SK-N-SH treated with all-trans-retinoic acid at 6 μM for 48 hours (cell line): Measurements from ENCODE around the gene INTS14.

Source experiments
- ATAC-seq: fragments of 200-7000 bp; cut with Tn5 transposase; 3 replicates; pipeline ENCODE4 v1.9.1; 2020; ENCODE audit warnings: mild to moderate bottlenecking, moderate library complexity
- ARNTL ChIP-seq: fragments of 450-650 bp; formaldehyde crosslinking; IDR thresholded peaks from 2 replicates; pipeline ENCODE4 v1.5.0; 2020; ENCODE audit warnings: low read depth, mild to moderate bottlenecking, moderate library complexity, borderline replicate concordance
- BACH2 ChIP-seq: fragments of 250-450 bp; sonication (Bioruptor Pico); IDR thresholded peaks from 2 replicates; pipeline ENCODE4 v1.9.0; 2021; ENCODE audit warnings: mild to moderate bottlenecking, borderline replicate concordance
- CSDC2 ChIP-seq: fragments of 250-450 bp; sonication (Bioruptor Pico); IDR thresholded peaks from 2 replicates; pipeline ENCODE4 v1.5.0; 2020; ENCODE audit warnings: mild to moderate bottlenecking, moderate library complexity
- ESRRG ChIP-seq: fragments of 250-450 bp; sonication (Bioruptor Pico); IDR thresholded peaks from 2 replicates; pipeline ENCODE4 v1.6.1; 2021; ENCODE audit warnings: mild to moderate bottlenecking
- GLIS3 ChIP-seq: fragments of 250-450 bp; sonication (Bioruptor Pico); IDR thresholded peaks from 2 replicates; pipeline ENCODE4 v1.5.0; 2020; ENCODE audit warnings: mild to moderate bottlenecking, moderate library complexity
- ISL1 ChIP-seq: fragments of 250-450 bp; sonication (Bioruptor Pico); IDR thresholded peaks from 2 replicates; pipeline ENCODE4 v2.1.2; 2022; ENCODE audit warnings: mild to moderate bottlenecking, moderate library complexity
- PPARA ChIP-seq: fragments of 250-450 bp; sonication (Bioruptor Pico); IDR thresholded peaks from 2 replicates; pipeline ENCODE4 v1.5.0; 2020; ENCODE audit warnings: mild to moderate bottlenecking, borderline replicate concordance
- RARB ChIP-seq: fragments of 250-450 bp; sonication (Bioruptor Pico); IDR thresholded peaks from 2 replicates; pipeline ENCODE4 v1.8.0; 2021; ENCODE audit warnings: mild to moderate bottlenecking, moderate library complexity
- SNAI2 ChIP-seq: fragments of 250-450 bp; sonication (Bioruptor Pico); IDR thresholded peaks from 2 replicates; pipeline ENCODE4 v1.5.0; 2020; ENCODE audit warnings: mild to moderate bottlenecking, moderate library complexity
- TOX ChIP-seq: fragments of 250-450 bp; sonication (Bioruptor Pico); IDR thresholded peaks from 2 replicates; pipeline ENCODE4 v1.8.0; 2021; ENCODE audit warnings: mild to moderate bottlenecking, moderate library complexity, borderline replicate concordance
- ZFP30 ChIP-seq: fragments of 450-650 bp; formaldehyde crosslinking; IDR thresholded peaks from 2 replicates; pipeline ENCODE4 v1.5.0; 2022; ENCODE audit warnings: mild to moderate bottlenecking, moderate library complexity
- ZNF565 ChIP-seq: fragments of 450-650 bp; formaldehyde crosslinking; conservative IDR thresholded peaks from 2 replicates; pipeline ENCODE4 v1.5.0; 2020; ENCODE audit warnings: low read depth, mild to moderate bottlenecking, moderate library complexity
- ZNF70 ChIP-seq: fragments of 450-650 bp; formaldehyde crosslinking; IDR thresholded peaks from 2 replicates; pipeline ENCODE4 v1.5.0; 2020; ENCODE audit warnings: mild to moderate bottlenecking, moderate library complexity
- ZNF8 ChIP-seq: fragments of 450-650 bp; formaldehyde crosslinking; IDR thresholded peaks from 2 replicates; pipeline ENCODE4 v1.5.0; 2020; ENCODE audit warnings: mild to moderate bottlenecking, moderate library complexity
- TF ChIP-seq, protein P1 (sequence below): fragments of 250-450 bp; sonication (Bioruptor Pico); IDR thresholded peaks from 2 replicates; pipeline ENCODE4 v1.5.1; 2021; ENCODE audit warnings: mild to moderate bottlenecking, moderate library complexity
- TF ChIP-seq, protein P2 (sequence below): fragments of 250-450 bp; sonication (Bioruptor Pico); IDR thresholded peaks from 2 replicates; pipeline ENCODE4 v1.5.1; 2020; ENCODE audit warnings: low read depth, mild to moderate bottlenecking, moderate library complexity
- TF ChIP-seq, protein P3 (sequence below): fragments of 250-450 bp; sonication (Bioruptor Pico); IDR thresholded peaks from 2 replicates; pipeline ENCODE4 v1.8.0; 2021; ENCODE audit warnings: low read depth, mild to moderate bottlenecking, moderate library complexity, borderline replicate concordance
- TF ChIP-seq, protein P4 (sequence below): fragments of 250-450 bp; sonication (Bioruptor Pico); IDR thresholded peaks from 2 replicates; pipeline ENCODE4 v1.5.0; 2020; ENCODE audit warnings: mild to moderate bottlenecking, moderate library complexity
- TF ChIP-seq, protein P5 (sequence below): fragments of 250-450 bp; sonication (Bioruptor Pico); IDR thresholded peaks from 2 replicates; pipeline ENCODE4 v1.8.0; 2020; ENCODE audit warnings: mild to moderate bottlenecking, moderate library complexity, borderline replicate concordance

The INTS14 gene

DNA sequence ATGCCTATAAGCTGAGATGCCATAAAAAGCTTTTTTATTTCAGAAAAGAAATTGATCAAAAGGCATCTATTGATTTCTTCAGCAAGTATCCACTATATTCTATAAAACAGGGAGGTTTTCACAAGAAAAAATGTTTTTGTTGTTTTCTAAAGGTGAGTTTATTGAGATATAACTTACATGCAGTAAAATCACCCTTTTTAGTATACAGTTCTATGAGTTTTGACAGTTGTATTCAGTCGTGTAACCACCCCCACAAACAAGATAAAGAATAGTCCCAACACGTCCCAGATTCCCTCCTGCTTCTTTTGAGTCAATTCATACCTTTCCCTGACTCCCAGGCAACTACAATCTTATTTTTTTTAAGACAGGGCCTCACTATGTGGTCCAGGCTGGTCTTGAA lies 7.8 kb downstream of the INTS14 start:
- no peak for TF ChIP-seq BACH2 (CRISPR knock-in tag)
- TF ChIP-seq, protein P1, sequence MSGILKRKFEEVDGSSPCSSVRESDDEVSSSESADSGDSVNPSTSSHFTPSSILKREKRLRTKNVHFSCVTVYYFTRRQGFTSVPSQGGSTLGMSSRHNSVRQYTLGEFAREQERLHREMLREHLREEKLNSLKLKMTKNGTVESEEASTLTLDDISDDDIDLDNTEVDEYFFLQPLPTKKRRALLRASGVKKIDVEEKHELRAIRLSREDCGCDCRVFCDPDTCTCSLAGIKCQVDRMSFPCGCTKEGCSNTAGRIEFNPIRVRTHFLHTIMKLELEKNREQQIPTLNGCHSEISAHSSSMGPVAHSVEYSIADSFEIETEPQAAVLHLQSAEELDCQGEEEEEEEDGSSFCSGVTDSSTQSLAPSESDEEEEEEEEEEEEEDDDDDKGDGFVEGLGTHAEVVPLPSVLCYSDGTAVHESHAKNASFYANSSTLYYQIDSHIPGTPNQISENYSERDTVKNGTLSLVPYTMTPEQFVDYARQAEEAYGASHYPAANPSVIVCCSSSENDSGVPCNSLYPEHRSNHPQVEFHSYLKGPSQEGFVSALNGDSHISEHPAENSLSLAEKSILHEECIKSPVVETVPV (CRISPR knock-in tag): no peak
- TF ChIP-seq, protein P2, sequence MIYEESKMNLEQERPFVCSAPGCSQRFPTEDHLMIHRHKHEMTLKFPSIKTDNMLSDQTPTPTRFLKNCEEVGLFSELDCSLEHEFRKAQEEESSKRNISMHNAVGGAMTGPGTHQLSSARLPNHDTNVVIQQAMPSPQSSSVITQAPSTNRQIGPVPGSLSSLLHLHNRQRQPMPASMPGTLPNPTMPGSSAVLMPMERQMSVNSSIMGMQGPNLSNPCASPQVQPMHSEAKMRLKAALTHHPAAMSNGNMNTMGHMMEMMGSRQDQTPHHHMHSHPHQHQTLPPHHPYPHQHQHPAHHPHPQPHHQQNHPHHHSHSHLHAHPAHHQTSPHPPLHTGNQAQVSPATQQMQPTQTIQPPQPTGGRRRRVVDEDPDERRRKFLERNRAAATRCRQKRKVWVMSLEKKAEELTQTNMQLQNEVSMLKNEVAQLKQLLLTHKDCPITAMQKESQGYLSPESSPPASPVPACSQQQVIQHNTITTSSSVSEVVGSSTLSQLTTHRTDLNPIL (CRISPR knock-in tag): no peak
- TF ChIP-seq ZNF70 (CRISPR knock-in tag): no peak
- TF ChIP-seq GLIS3 (CRISPR knock-in tag): no peak
- no peak for TF ChIP-seq CSDC2 (CRISPR knock-in tag)
- TF ChIP-seq, all 23 proteins: peak for 0
- ATAC-seq: no peak

DNA sequence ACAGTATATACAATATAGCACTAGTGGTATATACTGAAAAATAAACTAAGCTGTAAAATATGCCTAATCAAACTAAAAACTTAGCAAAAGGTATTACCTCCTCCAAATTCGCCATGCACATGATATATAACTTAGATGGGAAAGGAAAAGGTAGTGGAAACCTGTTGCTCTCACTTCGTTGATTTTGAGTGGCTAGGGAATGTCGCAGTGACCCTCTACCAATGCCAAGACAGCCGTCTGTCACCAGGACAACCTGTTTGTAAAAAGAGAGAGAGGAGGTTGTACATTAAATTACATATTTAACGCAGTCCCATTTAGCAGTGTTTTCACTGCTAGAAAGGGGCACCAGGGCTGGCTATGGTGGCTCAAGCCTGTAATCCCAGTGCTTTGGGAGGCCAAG lies 11.3 kb downstream of the INTS14 start:
- no peak for TF ChIP-seq TOX (CRISPR knock-in tag)
- no peak for TF ChIP-seq ZFP30
- TF ChIP-seq ISL1 (CRISPR knock-in tag): no peak
- TF ChIP-seq ZNF8: no peak
- no peak for TF ChIP-seq PPARA (CRISPR knock-in tag)
- TF ChIP-seq ARNTL (CRISPR knock-in tag): no peak
- TF ChIP-seq, protein P3, sequence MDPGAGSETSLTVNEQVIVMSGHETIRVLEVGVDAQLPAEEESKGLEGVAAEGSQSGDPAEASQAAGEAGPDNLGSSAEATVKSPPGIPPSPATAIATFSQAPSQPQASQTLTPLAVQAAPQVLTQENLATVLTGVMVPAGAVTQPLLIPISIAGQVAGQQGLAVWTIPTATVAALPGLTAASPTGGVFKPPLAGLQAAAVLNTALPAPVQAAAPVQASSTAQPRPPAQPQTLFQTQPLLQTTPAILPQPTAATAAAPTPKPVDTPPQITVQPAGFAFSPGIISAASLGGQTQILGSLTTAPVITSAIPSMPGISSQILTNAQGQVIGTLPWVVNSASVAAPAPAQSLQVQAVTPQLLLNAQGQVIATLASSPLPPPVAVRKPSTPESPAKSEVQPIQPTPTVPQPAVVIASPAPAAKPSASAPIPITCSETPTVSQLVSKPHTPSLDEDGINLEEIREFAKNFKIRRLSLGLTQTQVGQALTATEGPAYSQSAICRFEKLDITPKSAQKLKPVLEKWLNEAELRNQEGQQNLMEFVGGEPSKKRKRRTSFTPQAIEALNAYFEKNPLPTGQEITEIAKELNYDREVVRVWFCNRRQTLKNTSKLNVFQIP (CRISPR knock-in tag): no peak
- no peak for TF ChIP-seq BACH2 (CRISPR knock-in tag)
- no peak for TF ChIP-seq RARB (CRISPR knock-in tag)
- TF ChIP-seq, protein P4, sequence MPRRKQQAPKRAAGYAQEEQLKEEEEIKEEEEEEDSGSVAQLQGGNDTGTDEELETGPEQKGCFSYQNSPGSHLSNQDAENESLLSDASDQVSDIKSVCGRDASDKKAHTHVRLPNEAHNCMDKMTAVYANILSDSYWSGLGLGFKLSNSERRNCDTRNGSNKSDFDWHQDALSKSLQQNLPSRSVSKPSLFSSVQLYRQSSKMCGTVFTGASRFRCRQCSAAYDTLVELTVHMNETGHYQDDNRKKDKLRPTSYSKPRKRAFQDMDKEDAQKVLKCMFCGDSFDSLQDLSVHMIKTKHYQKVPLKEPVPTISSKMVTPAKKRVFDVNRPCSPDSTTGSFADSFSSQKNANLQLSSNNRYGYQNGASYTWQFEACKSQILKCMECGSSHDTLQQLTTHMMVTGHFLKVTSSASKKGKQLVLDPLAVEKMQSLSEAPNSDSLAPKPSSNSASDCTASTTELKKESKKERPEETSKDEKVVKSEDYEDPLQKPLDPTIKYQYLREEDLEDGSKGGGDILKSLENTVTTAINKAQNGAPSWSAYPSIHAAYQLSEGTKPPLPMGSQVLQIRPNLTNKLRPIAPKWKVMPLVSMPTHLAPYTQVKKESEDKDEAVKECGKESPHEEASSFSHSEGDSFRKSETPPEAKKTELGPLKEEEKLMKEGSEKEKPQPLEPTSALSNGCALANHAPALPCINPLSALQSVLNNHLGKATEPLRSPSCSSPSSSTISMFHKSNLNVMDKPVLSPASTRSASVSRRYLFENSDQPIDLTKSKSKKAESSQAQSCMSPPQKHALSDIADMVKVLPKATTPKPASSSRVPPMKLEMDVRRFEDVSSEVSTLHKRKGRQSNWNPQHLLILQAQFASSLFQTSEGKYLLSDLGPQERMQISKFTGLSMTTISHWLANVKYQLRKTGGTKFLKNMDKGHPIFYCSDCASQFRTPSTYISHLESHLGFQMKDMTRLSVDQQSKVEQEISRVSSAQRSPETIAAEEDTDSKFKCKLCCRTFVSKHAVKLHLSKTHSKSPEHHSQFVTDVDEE (CRISPR knock-in tag): no peak
- TF ChIP-seq SNAI2: no peak
- no peak for TF ChIP-seq ZNF70 (CRISPR knock-in tag)
- TF ChIP-seq ESRRG: no peak
- TF ChIP-seq, protein P1 (CRISPR knock-in tag): no peak
- TF ChIP-seq, protein P5, sequence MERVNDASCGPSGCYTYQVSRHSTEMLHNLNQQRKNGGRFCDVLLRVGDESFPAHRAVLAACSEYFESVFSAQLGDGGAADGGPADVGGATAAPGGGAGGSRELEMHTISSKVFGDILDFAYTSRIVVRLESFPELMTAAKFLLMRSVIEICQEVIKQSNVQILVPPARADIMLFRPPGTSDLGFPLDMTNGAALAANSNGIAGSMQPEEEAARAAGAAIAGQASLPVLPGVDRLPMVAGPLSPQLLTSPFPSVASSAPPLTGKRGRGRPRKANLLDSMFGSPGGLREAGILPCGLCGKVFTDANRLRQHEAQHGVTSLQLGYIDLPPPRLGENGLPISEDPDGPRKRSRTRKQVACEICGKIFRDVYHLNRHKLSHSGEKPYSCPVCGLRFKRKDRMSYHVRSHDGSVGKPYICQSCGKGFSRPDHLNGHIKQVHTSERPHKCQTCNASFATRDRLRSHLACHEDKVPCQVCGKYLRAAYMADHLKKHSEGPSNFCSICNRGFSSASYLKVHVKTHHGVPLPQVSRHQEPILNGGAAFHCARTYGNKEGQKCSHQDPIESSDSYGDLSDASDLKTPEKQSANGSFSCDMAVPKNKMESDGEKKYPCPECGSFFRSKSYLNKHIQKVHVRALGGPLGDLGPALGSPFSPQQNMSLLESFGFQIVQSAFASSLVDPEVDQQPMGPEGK (CRISPR knock-in tag): no peak
- no peak for TF ChIP-seq GLIS3 (CRISPR knock-in tag)
- TF ChIP-seq CSDC2 (CRISPR knock-in tag): no peak
- no peak for ATAC-seq

DNA sequence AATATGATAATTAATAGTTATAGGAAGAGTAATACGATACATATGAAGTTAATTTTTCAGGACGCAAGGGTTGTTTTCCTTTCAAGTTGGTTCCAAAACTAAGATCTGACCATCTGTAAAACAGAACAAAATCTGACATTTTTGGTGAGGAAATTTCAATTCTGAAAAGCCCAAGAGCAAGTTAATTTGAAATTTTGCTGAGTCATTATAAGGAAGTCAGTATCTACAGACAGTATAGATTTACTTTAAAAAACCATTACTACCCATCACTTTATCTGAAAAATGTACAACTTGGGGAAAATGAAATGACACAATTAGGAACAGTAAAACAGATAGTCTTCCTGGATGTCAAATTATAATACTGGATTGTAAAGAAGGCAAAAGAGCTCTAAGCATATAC lies 12.5 kb downstream of the INTS14 start:
- TF ChIP-seq ZNF8 (no peak), ZFP30 (no peak), ZNF565 (CRISPR knock-in tag) (no peak), RARB (CRISPR knock-in tag) (no peak), ARNTL (CRISPR knock-in tag) (no peak), CSDC2 (CRISPR knock-in tag) (no peak), TOX (CRISPR knock-in tag) (no peak)
- TF ChIP-seq, protein P1 (CRISPR knock-in tag): no peak
- no peak for ATAC-seq
